ENCODE results near the gene FAR1.

FAR1 gene

GRCh38 chr11:13682212-13682611, 13.7 kb downstream of the FAR1 start:
- FAIRE-seq, result no peak
- no peak for DNase-seq (ENCODE audit: insufficient read length, low spot score)
- no peak for TF ChIP-seq POLR2A (IDR thresholded peaks at IDR 0.05; ENCODE audit: low read depth, low read length)

- FAIRE-seq (peak; percentile 66), DNase-seq (ENCODE audit: insufficient read length, low spot score) (no peak)
- no peak for TF ChIP-seq POLR2A (IDR thresholded peaks at IDR 0.05; ENCODE audit: low read depth, low read length)
These were observed 17.1 kb downstream of the FAR1 start for GRCh38 chr11:13685461-13686108.

DNA sequence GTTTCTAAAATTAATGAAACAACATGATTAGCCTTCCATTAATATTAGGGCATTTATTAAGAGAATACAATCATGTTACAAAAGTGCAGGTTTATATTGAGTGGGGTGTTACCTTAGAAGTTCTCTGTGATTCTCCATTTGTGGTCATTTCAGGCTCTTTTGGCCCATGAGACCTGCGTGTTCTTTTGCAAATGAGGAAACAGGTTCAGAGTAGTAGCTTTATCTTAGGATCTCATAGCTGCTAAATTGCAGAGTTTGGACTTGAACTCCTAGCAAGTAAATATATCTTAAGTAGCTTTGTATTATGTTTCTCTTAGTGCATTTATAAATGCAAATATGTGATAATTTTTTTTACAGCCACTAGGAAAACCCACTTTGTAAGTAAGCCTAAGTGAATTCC, 18.3 kb downstream of the FAR1 start:
- no peak for TF ChIP-seq POLR2A (IDR thresholded peaks at IDR 0.05; ENCODE audit: low read depth, low read length)
- no peak for DNase-seq (ENCODE audit: insufficient read length, low spot score)
- no peak for FAIRE-seq

DNA sequence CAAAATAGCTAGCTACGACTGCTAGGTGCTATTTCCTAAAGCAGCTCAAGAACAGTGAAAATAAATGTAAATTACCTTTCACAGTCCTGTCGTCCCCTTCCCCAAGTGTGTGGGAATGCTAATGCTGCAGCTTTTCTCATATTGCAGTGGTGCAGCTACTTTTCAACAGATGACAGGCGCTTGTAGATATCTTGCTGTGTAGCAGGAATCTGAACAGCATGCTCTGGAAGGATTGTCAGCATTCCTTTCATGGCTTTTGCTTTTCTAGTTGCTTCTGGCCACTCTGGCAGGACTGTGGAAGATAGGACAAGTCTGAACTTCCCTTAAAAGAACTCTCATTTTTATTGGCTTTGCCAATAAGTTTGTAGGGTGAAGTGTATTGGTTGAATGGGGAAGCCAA, 18.8 kb downstream of the FAR1 start:
- DNase-seq (ENCODE audit: insufficient read length, low spot score), result no peak
- no peak for TF ChIP-seq POLR2A (IDR thresholded peaks at IDR 0.05; ENCODE audit: low read depth, low read length)
- FAIRE-seq, result no peak

DNA sequence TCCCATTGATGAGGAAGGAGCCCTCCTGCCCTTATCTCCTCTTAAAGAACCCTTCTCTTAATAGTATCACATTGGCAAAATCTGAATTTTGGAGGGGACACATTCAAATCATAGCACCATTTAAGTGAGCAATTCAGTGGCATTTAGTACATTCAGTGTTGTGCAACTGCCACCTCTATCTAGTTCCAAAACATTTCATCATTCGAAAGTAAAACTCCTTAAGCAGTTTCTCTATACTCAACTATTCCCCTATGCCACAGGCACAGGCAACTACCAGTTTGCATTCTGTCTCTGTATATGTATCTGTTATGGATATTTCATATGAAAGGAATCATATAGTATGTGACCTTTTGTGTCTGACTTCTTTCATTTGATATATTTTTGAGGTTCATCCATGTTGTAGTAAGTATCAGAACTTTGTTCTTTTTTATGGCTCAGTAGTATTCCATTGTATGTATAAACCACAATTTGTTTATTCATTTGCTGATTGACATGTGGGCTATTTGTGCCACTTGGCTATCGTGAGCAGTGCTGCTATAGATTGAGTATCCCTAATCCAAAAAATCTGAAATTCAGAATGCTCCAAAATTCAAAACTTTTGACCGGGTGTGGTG, 22.9 kb downstream of the FAR1 start:
- DNase-seq (ENCODE audit: insufficient read length, low spot score) (no peak), FAIRE-seq (peak; percentile 53)
- TF ChIP-seq POLR2A (IDR thresholded peaks at IDR 0.05; ENCODE audit: low read depth, low read length), result no peak

DNA sequence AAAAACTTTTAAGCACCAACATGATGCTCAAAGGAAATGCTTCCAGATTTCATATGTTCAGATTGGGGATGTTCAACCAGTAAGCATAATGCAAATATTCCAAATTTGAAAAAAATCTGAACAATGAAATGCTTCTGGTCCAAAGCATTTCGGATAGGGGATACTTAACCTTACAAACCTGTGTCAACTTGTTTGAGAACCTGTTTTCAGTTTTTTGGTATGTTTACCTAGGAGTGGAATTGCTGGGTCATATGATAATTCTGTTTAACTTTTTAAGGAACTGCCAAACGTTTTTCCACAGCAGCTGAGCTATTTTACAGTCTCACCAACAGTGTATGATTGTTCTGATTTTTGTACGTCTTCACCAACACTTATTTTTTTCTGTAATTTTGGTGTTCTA, 23.7 kb downstream of the FAR1 start:
- DNase-seq (ENCODE audit: insufficient read length, low spot score) (no peak), FAIRE-seq (no peak)
- no peak for TF ChIP-seq POLR2A (IDR thresholded peaks at IDR 0.05; ENCODE audit: low read depth, low read length)

DNA sequence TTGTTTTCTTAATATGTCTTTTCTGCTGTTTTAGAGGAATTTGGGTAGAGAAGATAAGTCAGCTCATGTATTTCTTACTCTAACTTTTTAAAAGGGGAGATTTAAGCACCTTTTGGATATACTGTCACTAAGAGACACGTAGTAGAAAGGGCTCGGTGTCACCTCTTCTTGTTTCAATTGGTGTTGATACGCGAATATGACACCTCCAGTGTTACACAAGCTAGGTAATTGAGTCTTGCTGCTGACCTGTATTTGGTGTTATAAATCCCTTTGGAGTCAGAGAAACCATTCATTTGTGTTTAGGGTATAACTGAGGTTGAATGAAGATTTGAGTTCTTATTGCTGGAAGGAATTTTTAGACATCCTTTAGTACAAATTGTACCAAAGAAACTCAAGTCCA, 25.6 kb downstream of the FAR1 start:
- FAIRE-seq (no peak), DNase-seq (ENCODE audit: insufficient read length, low spot score) (no peak)
- TF ChIP-seq POLR2A (IDR thresholded peaks at IDR 0.05; ENCODE audit: low read depth, low read length), result no peak

DNA sequence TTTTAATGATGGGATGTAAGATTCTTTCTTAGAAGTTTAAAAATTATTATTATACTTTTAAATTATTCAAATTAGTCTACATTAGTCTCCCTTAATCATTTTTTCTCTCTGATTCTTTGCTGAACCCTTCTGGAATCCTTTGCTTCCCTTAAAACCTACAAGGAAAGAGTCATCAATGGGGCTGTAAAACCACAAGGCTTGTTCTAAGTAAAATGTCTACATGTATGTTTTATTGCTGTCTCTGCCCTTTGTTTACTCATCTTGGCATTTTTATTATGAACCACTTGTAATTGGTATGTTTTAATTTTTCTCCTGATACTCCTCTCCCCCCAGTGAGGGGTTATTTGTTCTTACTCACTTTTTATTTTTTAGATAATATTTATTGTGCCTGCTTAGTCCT, 27.4 kb downstream of the FAR1 start:
- TF ChIP-seq POLR2A (IDR thresholded peaks at IDR 0.05; ENCODE audit: low read depth, low read length), result no peak
- DNase-seq (ENCODE audit: insufficient read length, low spot score) (no peak), FAIRE-seq (no peak)

GRCh38 chr11:13697710-13698109, 29.2 kb downstream of the FAR1 start:
- TF ChIP-seq POLR2A (IDR thresholded peaks at IDR 0.05; ENCODE audit: low read depth, low read length), result no peak
- DNase-seq (ENCODE audit: insufficient read length, low spot score), result no peak
- peak; percentile 15 for FAIRE-seq

DNA sequence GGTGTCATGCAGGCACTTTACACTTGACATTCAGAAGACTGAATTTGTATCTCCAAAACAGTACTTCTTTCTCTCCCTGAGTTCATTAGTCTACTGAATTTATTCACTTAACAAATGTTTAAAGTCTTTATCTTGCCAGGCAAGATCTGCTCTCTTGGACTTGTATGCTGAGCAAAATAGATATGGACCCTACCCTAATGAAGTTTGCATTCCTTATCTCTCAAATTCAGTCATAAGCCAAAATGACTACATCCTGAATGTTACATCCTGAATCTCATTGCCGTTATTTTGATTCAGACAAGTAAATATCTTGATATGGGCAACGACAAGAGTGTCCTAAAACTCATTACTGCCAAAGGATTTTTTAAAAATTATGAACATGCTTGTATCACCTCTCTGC, 29.7 kb downstream of the FAR1 start:
- no peak for DNase-seq (ENCODE audit: insufficient read length, low spot score)
- TF ChIP-seq POLR2A (IDR thresholded peaks at IDR 0.05; ENCODE audit: low read depth, low read length), result no peak
- FAIRE-seq, result no peak

- TF ChIP-seq POLR2A (IDR thresholded peaks at IDR 0.05; ENCODE audit: low read depth, low read length), result no peak
- FAIRE-seq, result no peak
These were observed 30.6 kb downstream of the FAR1 start for GRCh38 chr11:13699041-13699440.

DNA sequence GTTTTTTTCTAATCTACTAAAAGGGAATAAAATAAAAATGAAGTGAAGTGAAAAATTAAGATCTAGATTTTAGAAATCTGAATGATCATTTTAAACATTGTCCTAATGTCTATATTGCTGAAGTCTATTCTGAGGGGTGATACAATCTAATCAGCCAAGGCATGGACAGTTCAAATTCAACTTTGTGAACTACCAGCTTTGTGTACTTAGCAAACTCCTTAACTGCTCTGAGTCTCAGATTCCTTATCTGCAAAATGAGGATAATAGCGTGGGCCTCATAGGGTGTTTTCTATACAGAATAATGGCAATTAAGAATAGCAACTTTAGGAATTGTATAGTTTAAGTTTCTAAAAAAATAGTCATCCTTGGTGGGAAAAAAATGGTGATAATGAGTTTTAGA, 31.4 kb downstream of the FAR1 start:
- TF ChIP-seq POLR2A (IDR thresholded peaks at IDR 0.05; ENCODE audit: low read depth, low read length), result no peak

More at GRCh38 chr11:13699041-13699440, 30.6 kb downstream of the FAR1 start:
- no peak for DNase-seq (ENCODE audit: insufficient read length, low spot score)

GRCh38 chr11:13701506-13701905, 33.0 kb downstream of the FAR1 start:
- FAIRE-seq (no peak), DNase-seq (ENCODE audit: insufficient read length, low spot score) (no peak)
- no peak for TF ChIP-seq POLR2A (IDR thresholded peaks at IDR 0.05; ENCODE audit: low read depth, low read length)

More for the DNA sequence above, 31.4 kb downstream of the FAR1 start:
- DNase-seq (ENCODE audit: insufficient read length, low spot score), result no peak
- FAIRE-seq, result no peak

DNA sequence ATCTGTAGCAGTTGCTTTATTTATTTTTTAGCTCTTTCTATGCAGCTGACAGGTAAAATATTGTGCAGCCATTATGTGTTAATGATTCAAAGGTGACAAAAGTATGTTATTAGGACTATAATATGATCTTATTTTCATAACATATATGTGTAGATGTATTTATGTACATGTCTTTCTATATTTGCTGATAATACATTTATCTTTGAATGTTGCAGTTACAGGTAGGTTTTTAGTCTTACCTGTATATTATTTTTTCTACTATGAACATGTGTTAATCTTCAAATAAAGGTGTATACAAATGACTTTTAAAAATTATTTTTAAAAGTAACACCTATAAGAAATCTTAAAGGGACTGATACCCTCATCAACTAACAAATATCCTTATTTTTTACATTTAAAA, 33.6 kb downstream of the FAR1 start:
- DNase-seq (ENCODE audit: insufficient read length, low spot score) (no peak), FAIRE-seq (no peak)
- TF ChIP-seq POLR2A (IDR thresholded peaks at IDR 0.05; ENCODE audit: low read depth, low read length), result no peak

DNA sequence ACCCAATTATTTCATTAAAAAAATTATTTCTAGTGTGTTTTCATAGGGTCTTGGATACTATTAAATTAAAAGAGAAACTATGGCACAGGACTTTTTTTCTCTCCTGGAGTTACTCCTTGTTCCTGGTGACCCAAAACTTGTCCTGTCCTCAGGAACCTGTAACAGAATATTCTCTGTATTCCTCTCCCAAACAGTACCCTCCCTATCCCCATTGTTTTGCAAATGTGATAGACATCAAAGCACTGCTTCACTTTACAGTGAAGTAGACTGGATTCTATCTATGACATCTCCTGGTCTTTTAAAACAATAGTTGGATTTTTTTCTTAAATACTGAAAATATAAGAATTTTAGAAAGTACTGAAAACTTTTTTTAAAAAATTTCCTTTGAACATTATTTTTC, 37.2 kb downstream of the FAR1 start:
- TF ChIP-seq POLR2A (IDR thresholded peaks at IDR 0.05; ENCODE audit: low read depth, low read length), result no peak
- no peak for FAIRE-seq
- no peak for DNase-seq (ENCODE audit: insufficient read length, low spot score)

Data from H54 (cell line).